HepG2 (cell line): ENCODE data around the gene MLX.

Experiments used
- ZBTB1 ChIP-seq: sonication (generic); formaldehyde crosslinking; IDR thresholded peaks from 2 replicates; pipeline ENCODE4 v1.4.0; 2020; ENCODE audit warnings: missing genetic modification reagents, borderline replicate concordance
- ZNF44 ChIP-seq: sonication (generic); formaldehyde crosslinking; IDR thresholded peaks from 2 replicates; pipeline ENCODE4 v1.5.1; 2020; ENCODE audit warnings: mild to moderate bottlenecking, missing genetic modification reagents
- TF ChIP-seq, protein P1 (sequence below): sonication (generic); formaldehyde crosslinking; IDR thresholded peaks from 2 replicates; pipeline ENCODE4 v1.5.0; 2020; ENCODE audit warnings: mild to moderate bottlenecking, missing genetic modification reagents, moderate library complexity

DNA sequence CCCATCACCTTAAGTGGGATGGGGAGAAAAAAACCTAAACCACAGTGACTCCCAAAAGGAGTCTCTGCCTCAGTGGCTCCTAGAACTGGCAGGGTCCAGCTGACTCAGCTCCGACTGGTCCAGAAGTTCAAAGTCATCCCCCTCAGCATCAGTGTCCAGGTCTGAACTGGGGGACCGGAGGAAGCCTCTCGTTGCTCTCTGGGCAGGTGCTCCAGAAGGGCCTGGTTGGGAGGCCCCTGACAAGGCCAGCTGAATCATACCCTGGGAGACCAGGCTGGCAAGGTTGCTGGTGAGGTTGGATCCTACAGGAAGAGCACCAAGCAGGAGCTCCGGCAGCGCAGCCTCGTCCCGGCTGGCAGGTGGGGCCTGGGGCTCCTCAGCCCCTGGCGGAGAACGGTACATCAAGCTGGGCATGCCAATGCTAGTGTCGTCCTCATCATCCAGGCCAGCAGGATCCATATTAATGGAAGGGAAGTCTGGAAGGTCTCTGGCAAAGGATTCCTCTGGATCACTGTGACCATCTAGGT is 14.9 kb downstream of the MLX start:
- TF ChIP-seq, protein P1, sequence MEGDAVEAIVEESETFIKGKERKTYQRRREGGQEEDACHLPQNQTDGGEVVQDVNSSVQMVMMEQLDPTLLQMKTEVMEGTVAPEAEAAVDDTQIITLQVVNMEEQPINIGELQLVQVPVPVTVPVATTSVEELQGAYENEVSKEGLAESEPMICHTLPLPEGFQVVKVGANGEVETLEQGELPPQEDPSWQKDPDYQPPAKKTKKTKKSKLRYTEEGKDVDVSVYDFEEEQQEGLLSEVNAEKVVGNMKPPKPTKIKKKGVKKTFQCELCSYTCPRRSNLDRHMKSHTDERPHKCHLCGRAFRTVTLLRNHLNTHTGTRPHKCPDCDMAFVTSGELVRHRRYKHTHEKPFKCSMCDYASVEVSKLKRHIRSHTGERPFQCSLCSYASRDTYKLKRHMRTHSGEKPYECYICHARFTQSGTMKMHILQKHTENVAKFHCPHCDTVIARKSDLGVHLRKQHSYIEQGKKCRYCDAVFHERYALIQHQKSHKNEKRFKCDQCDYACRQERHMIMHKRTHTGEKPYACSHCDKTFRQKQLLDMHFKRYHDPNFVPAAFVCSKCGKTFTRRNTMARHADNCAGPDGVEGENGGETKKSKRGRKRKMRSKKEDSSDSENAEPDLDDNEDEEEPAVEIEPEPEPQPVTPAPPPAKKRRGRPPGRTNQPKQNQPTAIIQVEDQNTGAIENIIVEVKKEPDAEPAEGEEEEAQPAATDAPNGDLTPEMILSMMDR (CRISPR knock-in tag): no peak
- TF ChIP-seq ZBTB1 (CRISPR knock-in tag): no peak
- TF ChIP-seq ZNF44 (CRISPR knock-in tag): no peak
